ENCODE measurements around the gene NEMP1.
"Not testable (repeated sequence)": the region's sequence is repeated elsewhere in the genome, so short reads cannot be mapped to it uniquely, and the experiment has no call there.

NEMP1 gene

DNA sequence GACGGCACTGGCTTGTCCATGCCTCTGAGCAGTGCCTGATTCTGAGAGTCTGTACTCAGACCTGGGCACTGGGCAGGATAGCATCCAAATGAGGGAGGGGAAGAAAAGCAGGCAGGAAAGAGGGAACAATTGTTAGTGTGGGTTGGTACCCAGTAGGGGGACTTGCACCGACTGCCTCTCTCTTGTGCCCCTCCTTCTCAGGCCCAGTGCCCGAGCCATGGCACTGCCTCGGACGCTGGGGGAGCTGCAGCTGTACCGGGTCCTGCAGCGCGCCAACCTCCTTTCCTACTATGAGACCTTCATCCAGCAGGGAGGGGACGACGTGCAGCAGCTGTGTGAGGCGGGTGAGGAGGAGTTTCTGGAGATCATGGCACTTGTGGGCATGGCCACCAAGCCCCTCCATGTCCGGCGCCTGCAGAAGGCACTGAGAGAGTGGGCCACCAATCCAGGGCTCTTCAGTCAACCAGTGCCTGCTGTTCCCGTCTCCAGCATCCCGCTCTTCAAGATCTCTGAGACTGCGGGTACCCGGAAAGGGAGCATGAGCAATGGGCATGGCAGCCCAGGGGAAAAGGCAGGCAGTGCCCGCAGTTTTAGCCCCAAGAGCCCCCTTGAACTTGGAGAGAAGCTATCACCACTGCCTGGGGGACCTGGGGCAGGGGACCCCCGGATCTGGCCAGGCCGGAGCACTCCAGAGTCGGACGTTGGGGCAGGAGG, 12.5 kb upstream of the NEMP1 start:
- DNase-seq = peak; percentile 25

DNA sequence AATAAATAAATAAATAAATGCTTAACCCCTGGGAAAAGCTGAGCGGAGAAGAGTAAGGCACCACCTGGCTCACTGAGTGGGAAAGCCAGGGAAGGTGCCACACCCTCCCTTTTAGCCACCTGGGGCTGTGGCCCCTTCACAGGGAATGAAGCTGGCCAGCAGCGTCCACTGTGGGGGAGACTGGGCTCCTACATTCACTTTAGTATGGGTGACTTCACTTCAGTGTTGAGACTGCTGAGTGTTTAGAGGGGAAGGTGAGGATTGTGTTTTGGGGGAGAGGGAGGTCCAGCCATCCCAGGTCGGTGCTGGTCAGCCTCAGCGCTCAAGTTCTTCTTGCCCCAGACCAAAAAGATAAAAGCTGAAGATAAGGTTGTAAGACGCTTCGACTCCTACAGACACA, 11.9 kb upstream of the NEMP1 start:
- no peak for DNase-seq

GRCh38 chr12:57089271-57090245, 11.0 kb upstream of the NEMP1 start:
- peak; percentile 60 for DNase-seq

DNA sequence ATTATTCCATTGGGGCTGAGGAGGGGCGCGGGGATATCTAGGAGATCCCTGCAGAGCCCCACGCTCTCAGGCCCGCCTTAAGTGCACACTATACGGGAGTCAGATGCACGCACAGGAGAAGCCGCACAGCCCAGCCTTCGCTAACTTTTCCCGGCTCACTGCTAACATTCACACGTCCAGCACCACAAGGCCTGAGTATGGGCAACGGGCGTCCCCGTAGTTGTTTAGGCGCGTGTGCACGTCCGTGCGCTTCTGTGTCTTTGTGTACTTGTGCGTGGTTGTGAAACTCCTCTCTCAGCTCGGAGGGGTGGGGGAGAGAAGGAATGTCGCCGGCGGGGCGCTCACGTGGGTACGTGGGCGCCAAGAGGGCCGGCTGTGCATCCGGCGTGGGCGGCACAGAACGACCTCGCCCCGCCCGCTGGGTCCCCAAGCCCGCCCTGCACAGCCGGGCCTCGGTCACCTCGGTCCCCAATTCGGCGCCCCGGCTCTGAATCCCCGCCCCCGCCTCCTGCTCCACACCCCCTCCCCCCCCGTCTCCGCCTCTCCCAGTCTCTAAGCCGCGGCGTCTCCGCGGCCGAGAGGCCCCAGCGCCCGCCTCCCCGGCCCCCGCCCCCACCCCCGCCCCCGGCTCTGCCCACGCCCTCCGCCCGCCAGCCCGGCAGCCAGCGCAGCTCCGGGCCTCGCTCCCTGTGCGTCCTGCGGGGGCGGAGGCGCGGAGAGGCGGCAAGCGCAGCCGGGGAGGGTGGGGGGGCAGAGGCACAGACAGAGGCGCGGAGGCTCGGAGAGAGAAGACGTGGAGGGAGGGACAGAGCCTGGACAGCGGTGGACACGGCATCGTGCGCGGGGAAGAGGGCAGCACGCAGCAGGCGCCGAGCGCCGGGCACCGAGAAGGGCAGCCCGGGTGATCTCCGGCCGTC, 10.0 kb upstream of the NEMP1 start, which contains the start of gene NAB2:
TSS of gene NAB2 (plus strand) at position 761 of the 917 bp plus-strand sequence. CDS start 158 bp downstream, outside the sequence.
- peak; percentile 92 for DNase-seq

DNA sequence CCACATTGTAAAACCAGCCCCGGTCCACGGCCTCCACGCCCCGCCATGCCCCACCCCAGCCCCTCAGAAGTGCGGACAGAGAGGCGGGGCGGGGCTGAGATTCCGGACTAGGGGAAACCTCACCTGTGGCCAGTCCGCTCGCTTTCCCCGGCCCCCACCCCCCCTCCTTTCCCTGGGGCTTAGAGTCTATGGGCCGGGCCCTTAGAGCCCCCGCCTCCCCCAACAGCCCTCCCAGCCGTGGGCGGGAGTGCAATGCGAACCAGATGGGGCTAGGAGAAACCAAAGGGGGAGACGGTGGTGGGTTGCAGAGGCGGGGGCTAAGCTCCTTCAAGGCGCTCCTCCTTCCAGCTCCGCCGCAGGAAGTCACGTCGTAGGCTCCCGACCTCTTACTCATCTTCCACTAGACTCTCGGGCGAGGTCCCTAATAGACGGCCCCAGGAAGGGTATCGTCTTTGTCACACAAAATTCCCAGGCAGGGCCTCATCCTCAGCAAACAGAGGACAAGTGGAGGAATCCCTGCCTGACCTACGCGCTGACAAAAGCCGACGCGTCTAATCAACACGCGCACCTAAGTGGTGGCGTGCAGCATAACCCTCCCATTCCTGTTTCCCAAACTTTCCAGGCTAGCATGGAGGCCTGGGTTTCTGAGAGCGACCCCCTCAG, 9.2 kb upstream of the NEMP1 start:
- peak; percentile 78 for DNase-seq

GRCh38 chr12:57087010-57087690, 8.6 kb upstream of the NEMP1 start:
- peak; percentile 94 for DNase-seq

- DNase-seq = peak; percentile 61
Measured at GRCh38 chr12:57086493-57087009, 8.0 kb upstream of the NEMP1 start.

DNA sequence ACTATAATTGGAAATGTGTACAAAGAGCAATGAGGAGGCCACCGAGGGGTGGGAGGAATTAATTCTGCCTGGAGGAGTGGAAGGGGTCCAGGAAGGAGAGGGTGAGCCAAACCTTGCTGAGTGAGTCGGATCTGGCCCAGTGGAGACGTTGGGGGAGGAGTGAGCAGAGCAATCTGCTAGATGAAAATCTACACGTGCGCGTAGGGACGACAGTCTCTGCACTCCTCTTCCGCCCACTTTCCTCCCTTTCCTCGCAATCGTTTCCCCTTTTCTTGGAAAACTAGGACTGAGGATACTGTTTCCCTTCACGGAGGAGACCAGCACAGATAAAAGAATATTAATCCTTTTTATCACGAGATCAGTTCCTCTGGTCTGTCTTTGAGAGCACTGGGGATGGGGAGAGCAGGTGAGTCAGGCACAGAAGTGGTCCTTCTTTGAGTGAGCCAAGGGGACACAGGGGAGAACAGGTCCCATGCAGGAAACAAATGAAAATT, 7.5 kb upstream of the NEMP1 start:
- DNase-seq = no peak

DNA sequence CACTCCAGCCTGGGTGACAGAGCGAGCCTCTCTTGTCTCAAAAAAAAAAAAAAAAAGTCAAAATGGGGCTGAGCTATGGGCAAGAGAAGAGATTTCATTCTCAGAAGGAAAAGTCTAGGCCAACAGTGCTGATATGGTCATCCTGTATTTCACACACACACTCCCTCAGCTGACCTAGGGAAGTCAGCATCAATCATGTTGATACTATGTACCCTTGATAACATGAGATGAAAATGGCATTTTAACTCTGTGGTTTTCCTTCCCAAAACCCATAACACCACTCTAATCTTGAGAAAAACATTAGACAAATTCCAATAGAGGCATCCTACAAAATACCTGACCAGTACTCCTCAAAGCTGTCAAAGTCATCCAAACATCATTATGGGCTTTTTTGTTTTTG, 2.3 kb upstream of the NEMP1 start:
- DNase-seq = no peak

DNA sequence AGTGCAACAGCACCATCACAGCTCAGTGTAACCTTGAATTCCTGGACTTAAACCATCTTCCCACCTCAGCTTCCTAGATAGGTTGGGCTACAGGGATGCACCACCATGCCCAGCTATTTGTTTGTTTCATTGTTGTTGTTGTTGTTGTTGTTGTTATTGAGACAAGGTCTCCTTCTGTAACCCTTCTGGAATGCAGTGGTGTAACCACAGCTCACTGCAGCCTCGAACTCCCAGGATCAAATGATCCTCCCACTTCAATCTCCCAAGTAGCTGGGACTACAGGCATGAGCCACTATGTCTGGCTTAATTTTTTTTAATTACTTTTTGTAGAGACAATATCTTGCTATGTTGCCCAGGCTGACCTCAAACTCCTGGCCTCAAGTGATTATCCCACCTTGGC, 1.2 kb upstream of the NEMP1 start:
- DNase-seq = no peak

DNA sequence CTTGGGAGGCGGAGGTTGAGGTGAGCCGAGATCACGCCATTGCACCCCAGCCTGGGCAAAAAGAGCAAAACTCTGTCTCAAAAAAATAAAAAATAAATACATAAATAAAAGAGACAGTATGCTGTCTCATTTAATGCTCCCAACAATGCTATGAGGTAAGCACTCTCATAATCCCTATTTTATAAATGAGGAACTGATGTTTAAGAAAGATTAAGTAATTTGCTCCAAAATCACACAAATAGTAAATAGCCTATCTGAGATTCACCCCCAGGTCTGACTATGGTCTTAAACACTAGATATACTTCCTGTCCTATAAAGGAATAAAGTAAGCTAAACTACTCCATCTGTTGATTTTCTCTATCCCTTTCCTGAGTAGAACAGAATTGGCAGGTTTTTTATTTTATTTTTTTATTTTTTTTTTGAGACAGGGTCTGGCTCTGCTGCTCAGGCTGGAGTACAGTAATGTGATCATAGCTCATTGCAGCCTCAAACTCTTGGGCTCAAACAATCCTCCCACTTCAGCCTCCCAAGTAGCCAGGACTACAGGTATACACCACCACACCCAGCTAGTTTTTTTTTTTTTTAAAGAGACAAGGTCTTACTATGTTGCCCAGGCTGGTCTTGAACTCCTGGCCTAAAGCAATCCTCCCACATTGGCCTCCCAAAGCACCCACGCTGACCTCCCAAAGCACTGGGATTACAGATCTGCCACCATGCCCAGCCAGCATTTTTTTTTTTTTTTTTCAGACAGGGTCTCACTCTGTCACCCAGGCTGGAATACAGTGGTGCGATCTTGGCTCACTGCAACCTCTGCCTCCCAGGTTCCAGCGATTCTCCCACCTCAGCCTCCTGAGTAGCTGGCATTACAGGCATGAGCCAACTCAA, 4.8 kb downstream of the NEMP1 start:
- not testable (repeated sequence) for DNase-seq

GRCh38 chr12:57072661-57073060, 5.9 kb downstream of the NEMP1 start:
- no peak for DNase-seq

GRCh38 chr12:57069523-57069922, 9.1 kb downstream of the NEMP1 start:
- peak; percentile 55 for DNase-seq

DNA sequence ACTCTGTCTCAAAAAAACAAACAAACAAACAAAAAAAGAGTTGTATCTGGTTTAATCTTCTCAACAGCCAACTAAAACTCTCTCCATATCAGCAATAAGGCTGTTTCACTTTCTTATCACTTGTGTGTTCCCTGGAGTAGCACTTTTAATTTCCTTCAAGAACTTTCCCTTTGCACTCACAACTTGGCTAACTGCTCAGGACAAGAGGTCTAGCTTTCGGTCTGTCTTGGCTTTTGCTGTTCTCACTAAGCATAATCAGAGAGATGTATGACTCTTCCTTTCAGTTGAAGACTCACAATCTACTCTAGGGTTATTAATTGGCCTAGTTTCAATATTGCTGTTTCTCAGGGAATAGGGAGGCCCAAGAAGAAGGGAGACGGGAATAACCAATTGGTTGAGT, 12.3 kb downstream of the NEMP1 start:
- DNase-seq = no peak

GRCh38 chr12:57063991-57064685, 14.5 kb downstream of the NEMP1 start:
- no peak for DNase-seq

- DNase-seq = no peak
Measured at GRCh38 chr12:57058454-57058853, 20.1 kb downstream of the NEMP1 start.

DNA sequence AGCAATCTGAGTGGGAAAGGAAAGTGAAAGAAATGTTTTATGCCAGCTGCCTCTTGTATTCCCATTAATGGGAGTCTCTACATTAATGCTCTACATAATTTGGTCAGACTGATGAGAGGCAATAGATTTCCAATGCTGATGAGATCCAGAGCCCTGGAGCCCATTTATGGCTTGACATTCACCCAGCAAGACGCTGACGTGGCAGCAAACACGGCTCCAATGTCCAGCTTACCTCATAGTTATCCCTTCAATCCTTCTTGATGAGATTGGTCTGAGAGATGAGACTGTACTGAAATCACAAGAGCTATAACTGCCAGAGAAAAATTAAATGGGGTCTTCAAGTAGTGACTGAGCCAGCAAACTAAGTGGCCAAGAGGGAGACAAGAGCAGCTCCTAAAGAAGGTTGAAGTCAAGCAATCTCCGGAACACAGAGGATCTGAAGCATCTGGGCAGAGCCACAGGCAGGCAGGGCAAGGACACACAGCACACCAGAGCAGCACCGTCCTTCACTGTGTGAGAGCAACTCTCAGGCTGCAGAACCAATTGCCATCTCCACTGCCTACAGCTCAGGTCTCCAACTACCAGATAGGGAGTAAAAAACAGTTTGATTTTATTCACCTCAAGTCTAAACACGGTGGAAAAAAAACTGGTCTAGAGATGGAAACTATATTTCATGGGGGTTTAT, 21.4 kb downstream of the NEMP1 start:
- no peak for DNase-seq

DNA sequence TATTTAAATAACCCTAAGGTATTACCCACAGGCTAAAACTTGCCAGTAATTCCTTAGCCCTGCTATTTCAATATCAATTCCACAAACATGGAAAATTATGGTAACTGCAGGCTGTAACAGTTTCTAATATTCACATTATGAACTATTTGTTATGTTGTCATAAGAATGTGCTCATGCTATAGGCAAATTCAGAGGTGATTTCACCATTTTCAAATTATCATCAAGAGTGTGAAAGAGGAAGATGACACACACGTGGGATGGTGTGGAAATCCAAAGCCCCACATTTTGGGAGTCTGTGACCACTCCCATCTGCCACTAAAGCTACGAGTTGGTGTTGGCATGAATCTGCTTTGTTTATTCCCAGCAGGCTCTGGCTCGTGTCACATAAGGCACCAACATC, 22.8 kb downstream of the NEMP1 start:
- no peak for DNase-seq

GRCh38 chr12:57053901-57054300, 24.7 kb downstream of the NEMP1 start:
- not testable (repeated sequence) for DNase-seq

All from activated T-cell treated with anti-CD3 and anti-CD28 coated beads, Interleukin-2, amount 50 U/mL, for 1 hour (primary cell).